IMR-90 (cell line): ENCODE measurements around the gene AOPEP. TPM values are rescaled to one million over a fixed set of nuclear protein-coding genes. Genes with fewer than 3 reads are reported as not detected.

Experiments
- ATAC-seq: fragments of 200-7000 bp; cut with Tn5 transposase; 2 replicates; pipeline ENCODE4 v1.9.1; 2020; ENCODE audit warnings: low read depth, mild to moderate bottlenecking, moderate library complexity
- BruUV-seq: library from RNA; stranded (reverse); fragments of 400-500 nt; replicated peaks from 2 replicates; lab custom pipeline; 2021; lab: Mats Ljungman, UMichigan
- CTCF ChIA-PET: fragments of 300-600 bp; formaldehyde crosslinking; extraction: SDS; loops from one replicate; lab custom pipeline; 2021; ENCODE audit warnings: antibody characterized with exemption; lab: Yijun Ruan, JAX
- POLR2A ChIA-PET: fragments of 300-600 bp; sonication (Branson Sonifier 250); formaldehyde crosslinking; loops from one replicate; lab custom pipeline; 2022; ENCODE audit warnings: antibody characterized with exemption; ENCODE audit not compliant: unreplicated experiment; lab: Charles Lee
- DNase-seq: peaks from one replicate; pipeline ENCODE4 v3.0.0; 2013
- H2AFZ ChIP-seq: replicated peaks from 2 replicates; pipeline ENCODE3; 2013; ENCODE audit warnings: low read length, mild to moderate bottlenecking; ENCODE audit not compliant: poor library complexity
- H2AK5ac ChIP-seq: 2 replicates; pipeline ENCODE4 v1.6.1; 2013; ENCODE audit warnings: low read depth, low read length, inconsistent platforms
- H2AK9ac ChIP-seq: replicated peaks from 2 replicates; pipeline ENCODE3; 2013; ENCODE audit warnings: mild to moderate bottlenecking, low read depth, low read length, moderate library complexity; ENCODE audit not compliant: poor library complexity
- H2BK120ac ChIP-seq: 2 replicates; pipeline ENCODE4 v1.6.1; 2013; ENCODE audit warnings: low read depth, low read length, inconsistent platforms
- H2BK15ac ChIP-seq: 3 replicates; pipeline ENCODE4 v1.6.1; 2013; ENCODE audit warnings: low read depth, low read length, inconsistent platforms
- H2BK20ac ChIP-seq: 2 replicates; pipeline ENCODE4 v1.6.1; 2013; ENCODE audit warnings: low read depth, mild to moderate bottlenecking, inconsistent platforms, low read length, moderate library complexity
- H2BK5ac ChIP-seq: 2 replicates; pipeline ENCODE4 v1.6.1; 2013; ENCODE audit warnings: mild to moderate bottlenecking, low read depth, low read length, inconsistent platforms; ENCODE audit not compliant: poor library complexity, severe bottlenecking
- H3K14ac ChIP-seq: replicated peaks from 2 replicates; pipeline ENCODE4 v1.6.1; 2013; ENCODE audit warnings: low read depth, low read length, inconsistent platforms
- H3K18ac ChIP-seq: 2 replicates; pipeline ENCODE4 v1.6.1; 2013; ENCODE audit warnings: low read depth, low read length, control low read depth
- H3K23ac ChIP-seq: 2 replicates; pipeline ENCODE4 v1.6.1; 2013; ENCODE audit warnings: low read depth, low read length, inconsistent platforms
- H3K27ac ChIP-seq: 2 replicates; pipeline ENCODE4 v1.5.1; 2013; ENCODE audit warnings: mild to moderate bottlenecking, control low read depth, low read length; ENCODE audit not compliant: insufficient read depth
- H3K27me3 ChIP-seq: 2 replicates; pipeline ENCODE4 v1.6.1; 2013; ENCODE audit warnings: low read length; ENCODE audit not compliant: control insufficient read depth, insufficient read depth
- H3K36me3 ChIP-seq: 2 replicates; pipeline ENCODE4 v1.6.1; 2013; ENCODE audit warnings: low read length, mixed read lengths; ENCODE audit not compliant: control insufficient read depth, insufficient read depth
- H3K4ac ChIP-seq: 2 replicates; pipeline ENCODE4 v1.6.1; 2013; ENCODE audit warnings: low read depth, low read length, inconsistent platforms
- H3K4me1 ChIP-seq: 2 replicates; pipeline ENCODE4 v1.6.1; 2013; ENCODE audit warnings: low read length, mixed read lengths; ENCODE audit not compliant: control insufficient read depth, insufficient read depth
- H3K4me2 ChIP-seq: 2 replicates; pipeline ENCODE4 v1.6.1; 2013; ENCODE audit warnings: low read depth, mild to moderate bottlenecking, control low read depth, low read length, moderate library complexity
- H3K4me3 ChIP-seq: 2 replicates; pipeline ENCODE4 v1.5.1; 2013; ENCODE audit warnings: low read depth, mild to moderate bottlenecking, control low read depth, low read length, moderate library complexity; ENCODE audit not compliant: insufficient read depth
- H3K56ac ChIP-seq: 2 replicates; pipeline ENCODE4 v1.6.1; 2013; ENCODE audit warnings: low read length, inconsistent platforms; ENCODE audit not compliant: insufficient read depth; ENCODE audit errors: extremely low read depth
- H3K79me1 ChIP-seq, 2 experiments: 2 replicates each; pipeline ENCODE4 v1.6.1; 2013; ENCODE audit warnings: low read length in 2 of 2, inconsistent platforms in 1 of 2, low read depth in 1 of 2
- H3K9ac ChIP-seq: 2 replicates; pipeline ENCODE4 v1.6.1; 2013; ENCODE audit warnings: low read depth, low read length, control low read depth
- H3K9me1 ChIP-seq: 2 replicates; pipeline ENCODE4 v1.6.1; 2013; ENCODE audit warnings: low read length, inconsistent platforms; ENCODE audit not compliant: insufficient read depth
- H3K9me3 ChIP-seq: 2 replicates; pipeline ENCODE4 v1.6.1; 2013; ENCODE audit warnings: low read length; ENCODE audit not compliant: control insufficient read depth, insufficient read depth
- H4K20me1 ChIP-seq: 2 replicates; pipeline ENCODE4 v1.6.1; 2013; ENCODE audit warnings: low read length, inconsistent platforms; ENCODE audit not compliant: insufficient read depth
- H4K5ac ChIP-seq: 2 replicates; pipeline ENCODE4 v1.6.1; 2013; ENCODE audit warnings: mild to moderate bottlenecking, low read depth, low read length, control low read depth
- H4K8ac ChIP-seq, 2 experiments: 2 replicates each; pipeline ENCODE4 v1.6.1; 2013; ENCODE audit warnings: low read depth in 2 of 2, low read length in 2 of 2, control low read depth in 1 of 2, inconsistent platforms in 1 of 2
- H4K91ac ChIP-seq: 2 replicates; pipeline ENCODE4 v1.6.1; 2013; ENCODE audit warnings: low read depth, low read length, inconsistent platforms; ENCODE audit not compliant: insufficient read depth
- CTCF ChIP-seq: conservative IDR thresholded peaks from 2 replicates; pipeline ENCODE4 v1.5.1; 2012; ENCODE audit warnings: mild to moderate bottlenecking, low read depth, low read length, improper control_type of control experiment
- ELK1 ChIP-seq: fragments of 150-350 bp; IDR thresholded peaks from 2 replicates; pipeline ENCODE4 v1.6.1; 2016; ENCODE audit warnings: low read depth, mild to moderate bottlenecking, low read length, moderate library complexity, borderline replicate concordance
- MXI1 ChIP-seq: IDR thresholded peaks from 2 replicates; pipeline ENCODE4 v1.6.1; 2012; ENCODE audit warnings: low read depth, mild to moderate bottlenecking, low read length, moderate library complexity, borderline replicate concordance
- RAD21 ChIP-seq: IDR thresholded peaks from 2 replicates; pipeline ENCODE4 v1.6.1; 2012; ENCODE audit warnings: low read length, improper control_type of control experiment
- WGBS, 2 experiments: methylation state at CpG; one replicate each; pipeline versions ENCODE4 v1.1.5 to v1.1.7; 2013; ENCODE audit warnings: missing lambda C conversion rate in 2 of 2; ENCODE audit not compliant: insufficient read length in 1 of 2; ENCODE audit errors: extremely low coverage in 2 of 2; 5-methylcytosine and 5-hydroxymethylcytosine counted together
- dilution Hi-C: fragments of 300-500 bp; cut with HindIII; formaldehyde crosslinking; loops from one replicate; pipeline ENCODE4 v1.14.3; 2018; ENCODE audit warnings: low sequenced_read_pairs; ENCODE audit not compliant: unreplicated experiment
- in situ Hi-C: fragments of 300-500 bp; cut with MboI; formaldehyde crosslinking; loops from 3 replicates; pipeline ENCODE4 v1.14.3; 2019; ENCODE audit warnings: low sequenced_read_pairs, inconsistent platforms, mixed read lengths
- intact Hi-C: fragments of 100-400 bp; cut with micrococcal nuclease; formaldehyde crosslinking; loops from 2 replicates; pipeline ENCODE4 v1.10.0; 2022
- polyA plus RNA-seq, 3 experiments: library from polyadenylated mRNA; depleted of rRNA; stranded (reverse); fragments of >200 nt; gene quantifications; 2 replicates each; pipeline ENCODE4 v1.2.3, GENCODE V29; 2012; ENCODE audit warnings: low replicate concordance in 1 of 3
- total RNA-seq: library from RNA; depleted of rRNA; stranded (reverse); fragments of >200 nt; gene quantifications from 2 replicates; pipeline ENCODE4 v1.2.3, GENCODE V29; 2012

Gene AOPEP
- total and polyA plus RNA-seq, 2 of the 4 experiments (the other 2 are of a cell fraction): 34.9 to 38.7 TPM

DNA sequence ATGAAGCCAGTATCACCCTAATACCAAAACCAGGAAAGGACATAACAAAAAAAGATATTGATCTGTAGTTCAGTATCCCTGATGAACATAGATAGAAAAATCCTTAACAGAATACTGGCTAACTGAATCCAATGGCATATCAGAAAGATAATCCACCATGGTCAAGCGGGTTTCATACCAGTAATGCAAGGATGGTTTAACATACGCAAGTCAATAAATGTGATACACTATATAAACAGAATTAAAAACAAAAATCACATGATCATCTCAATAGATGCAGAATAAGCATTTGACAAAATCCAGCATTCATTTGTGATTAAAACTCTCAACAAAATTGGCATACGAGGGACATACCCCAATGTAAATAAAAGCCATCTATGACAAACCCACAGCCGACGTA lies 110.9 kb downstream of the AOPEP start:
- dilution Hi-C loops (no loop called here), intact Hi-C loops (no loop called here), in situ Hi-C loops (no loop called here)
- Histone ChIP-seq H3K4ac (no peak overlapping the region), H3K9ac (no peak overlapping the region), H2BK5ac (no peak overlapping the region), H3K4me3 (no peak overlapping the region), H4K91ac (no peak overlapping the region), H3K18ac (no peak overlapping the region), H3K9me3 (no peaks in the 10 kb centered on the region; the same call in 1 of the 2 replicates), H3K79me1 (0 out of 4 replicates have a peak, but pooled peaks cover 0 to 4% of the 10 kb centered on the region in 2 experiments), H3K14ac (no peak overlapping the region), H3K4me2 (no peak overlapping the region), H2BK20ac (no peak overlapping the region), H2AFZ (no peak overlapping the region), H2AK5ac (no peak overlapping the region), H4K20me1 (no peaks in the 10 kb centered on the region), H3K36me3 (no peaks in the 10 kb centered on the region), H4K8ac (no peak overlapping the region), H4K5ac (no peak overlapping the region), H3K27ac (no peak overlapping the region), H3K27me3 (no peaks in the 10 kb centered on the region), H3K4me1 (no peaks in the 10 kb centered on the region), H3K9me1 (no peaks in the 10 kb centered on the region), H2BK15ac (no peak overlapping the region), H3K56ac (no peak overlapping the region), H3K23ac (no peak overlapping the region), H2AK9ac (no peak overlapping the region), H2BK120ac (no peak overlapping the region)
- POLR2A ChIA-PET: no interaction called here
- no CpG with 5 or more reads among the region's 5 CpGs for WGBS, 2 experiments
- CTCF ChIA-PET: interaction anchor here (0.7 kb wide), 1 partner anchor 47 kb away, joined by 4 read pairs; no protein-coding TSS in a partner anchor
- no peak for TF ChIP-seq CTCF
- TF ChIP-seq ELK1: no peak
- TF ChIP-seq RAD21: no peak
- no peak for TF ChIP-seq MXI1
- ATAC-seq (no peak), DNase-seq (no peak)
- no TSS peak for BruUV-seq
